Body of pancreas (tissue), 4 donors: ENCODE measurements around the gene CCDC33. TPM values are rescaled to one million over a fixed set of nuclear protein-coding genes. Genes with fewer than 3 reads are reported as not detected.

ENCODE experiments used
- ATAC-seq: fragments of 150-250 bp; one replicate; pipeline ENCODE4 v1.9.1; 2016
- DNase-seq, 4 donors: peaks; one replicate each; pipeline ENCODE4 v3.0.0-alpha.2; 2019
- H3K27ac ChIP-seq, 4 donors: fragments of 200-600 bp; sonication (generic); 1 replicate in 3 of 4; 2 replicates in 1 of 4; pipeline versions ENCODE4 v1.5.1 to v1.6.1; 2016 to 2019; ENCODE audit warnings: mild to moderate bottlenecking in 1 of 4, mixed read lengths in 1 of 4, moderate library complexity in 1 of 4
- H3K27me3 ChIP-seq, 2 donors: fragments of 200-600 bp; sonication (generic); one replicate each; pipeline ENCODE4 v1.6.0; 2016; ENCODE audit warnings: mild to moderate bottlenecking in 1 of 2
- H3K36me3 ChIP-seq, 2 donors: fragments of 200-600 bp; sonication (generic); replicated peaks in 1 of 2; 2 replicates each; pipeline ENCODE4 v1.5.1; 2016; ENCODE audit warnings: low read depth in 2 of 2; ENCODE audit not compliant: insufficient read depth in 1 of 2
- H3K4me1 ChIP-seq: fragments of 200-600 bp; sonication (generic); one replicate; pipeline ENCODE4 v1.6.0; 2016
- H3K4me3 ChIP-seq, 2 donors: fragments of 200-600 bp; sonication (generic); 1 replicate in 1 of 2; 2 replicates in 1 of 2; pipeline ENCODE4 v1.5.1; 2016 to 2019
- H3K9me3 ChIP-seq, 3 donors: fragments of 200-600 bp; sonication (generic); 1 replicate in 2 of 3; 2 replicates in 1 of 3; pipeline ENCODE4 v1.5.1; 2016
- CTCF ChIP-seq, 7 experiments: fragments of 450-650 bp in 4 of 7; fragments of 200-600 bp in 3 of 7; sonication (generic) in 3 of 7; IDR thresholded peaks; one replicate each; pipeline ENCODE4 v1.5.1; 2016 to 2019; ENCODE audit warnings: antibody characterized with exemption in 7 of 7
- POLR2A ChIP-seq, 3 donors: fragments of 450-650 bp; IDR thresholded peaks; one replicate each; pipeline ENCODE4 v1.6.1; 2016; ENCODE audit warnings: antibody characterized with exemption in 3 of 3, mild to moderate bottlenecking in 2 of 3
- WGBS, 2 donors: methylation state at CpG; one replicate each; pipeline ENCODE4 v1.1.5; 2017; 5-methylcytosine and 5-hydroxymethylcytosine counted together
- intact Hi-C: fragments of 100-400 bp; cut with DNase I; formaldehyde crosslinking; loops from one replicate; pipeline ENCODE4 v1.15.1; 2023
- total RNA-seq, 2 donors: library from RNA; depleted of rRNA; stranded (reverse); fragments of >200 nt; gene quantifications; one replicate each; pipeline ENCODE4 v1.1.0, GENCODE V29; 2016

CCDC33 gene
- total RNA-seq, 2 donors from 2014 or later, result not detected

- no peak for ATAC-seq
- Histone ChIP-seq H3K27ac (no peak overlapping the region), H3K4me3 (no peak overlapping the region), H3K4me1 (peaks cover 7% of the 10 kb centered on the region), H3K9me3 (no peaks in the 10 kb centered on the region), H3K36me3 (no peaks in the 10 kb centered on the region), H3K27me3 (peaks cover 0 to 5% of the 10 kb centered on the region in 2 donors)
- DNase-seq, result no peak
- TF ChIP-seq CTCF (IDR thresholded peaks at IDR 0.05) (no peak), POLR2A (IDR thresholded peaks at IDR 0.05) (no peak)
- intact Hi-C loops, result no loop called here
- 84 to 90% methylated on average over 12 of the region's 12 CpGs for WGBS, 2 donors
Observed at GRCh38 chr15:74364936-74365597, 128.9 kb downstream of the CCDC33 start.

DNA sequence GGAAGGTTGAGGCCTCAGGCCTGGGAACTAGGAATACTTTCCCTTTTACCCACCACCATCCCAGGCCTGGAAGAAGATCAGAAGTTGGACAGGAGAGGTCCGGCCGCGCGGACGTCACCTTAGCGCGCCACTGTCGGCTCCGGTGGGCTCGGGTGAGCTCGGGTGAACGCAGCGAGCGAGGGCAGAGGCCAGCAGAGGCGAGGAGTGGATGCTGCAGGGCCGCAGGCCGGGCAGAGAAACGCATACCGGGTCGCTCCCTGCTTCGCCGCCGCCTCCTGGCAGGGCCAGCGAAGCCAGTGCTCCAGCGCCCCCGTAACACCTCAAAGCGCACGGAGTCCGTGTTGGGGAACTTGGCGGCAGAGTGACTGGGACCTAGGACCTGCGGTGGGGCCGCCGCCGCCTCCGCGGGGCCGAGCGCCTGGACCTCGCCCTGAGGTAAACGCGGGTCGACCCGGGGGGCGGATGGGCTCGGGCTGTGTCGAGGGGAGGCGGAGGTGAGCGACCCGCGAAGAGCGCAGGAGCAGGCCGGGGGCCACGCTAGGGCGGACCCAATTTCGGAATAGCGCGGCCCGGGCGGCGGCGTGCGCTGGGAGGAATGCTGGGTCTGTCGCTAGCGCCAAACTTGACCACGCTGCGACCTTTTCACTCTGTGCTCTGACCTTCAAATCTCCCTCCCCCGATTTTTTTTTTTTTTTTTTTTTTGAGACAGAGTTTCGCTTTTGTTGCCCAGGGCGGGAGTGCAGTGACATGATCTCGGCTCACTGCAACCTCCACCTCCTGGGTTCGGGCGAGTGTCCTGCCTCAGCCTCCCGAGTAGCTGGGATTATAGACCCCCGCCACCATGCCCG lies 129.7 kb downstream of the CCDC33 start:
- peak in 3 of 4 donors; percentile 25 to 40 (median 32) for DNase-seq
- Histone ChIP-seq H3K4me1 (peaks cover 7% of the 10 kb centered on the region), H3K9me3 (no peaks in the 10 kb centered on the region), H3K36me3 (no peaks in the 10 kb centered on the region), H3K4me3 (no peak overlapping the region), H3K27ac (peak overlapping the region in 1 of 4 donors; percentile 39), H3K27me3 (peaks cover 0 to 5% of the 10 kb centered on the region in 2 donors)
- peak; percentile 56 for ATAC-seq
- WGBS, 2 donors, result 17 to 18% methylated on average over 32 to 71 of the region's 75 CpGs
- intact Hi-C loops, result no loop called here
- TF ChIP-seq CTCF (IDR thresholded peaks at IDR 0.05) (no peak), POLR2A (IDR thresholded peaks at IDR 0.05) (no peak)

DNA sequence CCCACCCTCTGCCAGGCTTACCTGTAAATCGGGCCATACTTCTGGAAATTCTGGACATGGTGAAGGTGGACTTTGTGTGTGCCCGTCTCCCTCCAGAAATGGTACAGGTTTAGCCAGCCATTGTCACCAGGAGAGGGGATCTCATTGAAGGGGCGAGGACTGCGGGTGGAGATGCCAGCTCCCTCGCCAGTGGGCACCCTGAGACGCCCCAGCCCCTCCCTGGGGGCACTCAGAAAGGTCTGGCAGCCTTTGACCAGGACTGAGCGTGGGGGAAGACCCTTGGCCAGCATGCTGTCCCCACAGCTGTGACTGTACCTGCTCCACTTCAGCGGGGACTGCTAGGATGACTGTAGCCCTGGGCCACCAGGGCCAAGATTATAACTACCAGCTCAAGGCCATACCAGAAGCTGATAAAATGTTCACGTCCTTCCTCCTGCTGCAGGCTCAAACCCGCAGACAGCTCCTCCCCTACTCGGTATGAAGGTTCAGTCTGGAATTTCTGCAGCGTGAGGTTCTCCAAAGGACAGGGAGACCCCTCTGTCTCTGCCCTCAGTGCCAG lies 131.2 kb downstream of the CCDC33 start, which contains the start of gene CYP11A1:
TSS of gene CYP11A1 (minus strand) at position 351 of the 559 bp plus-strand sequence. CDS start at position 290, 61 bp downstream.
- no peak for ATAC-seq
- no peak within 1 kb of the TSS for H3K27ac ChIP-seq
- H3K36me3 ChIP-seq, result no peaks in the 10 kb centered on the region
- intact Hi-C loops, result no loop called here
- peaks cover 0 to 5% of the 10 kb centered on the region in 2 donors for H3K27me3 ChIP-seq
- DNase-seq, result no peak
- H3K4me3 ChIP-seq, result no peak within 1 kb of the TSS
- peaks cover 7% of the 10 kb centered on the region for H3K4me1 ChIP-seq
- no peaks in the 10 kb centered on the region for H3K9me3 ChIP-seq
- 59 to 64% methylated on average over 6 to 12 of the region's 12 CpGs for WGBS, 2 donors
- TF ChIP-seq CTCF (IDR thresholded peaks at IDR 0.05) (no peak), POLR2A (IDR thresholded peaks at IDR 0.05) (no peak)

DNA sequence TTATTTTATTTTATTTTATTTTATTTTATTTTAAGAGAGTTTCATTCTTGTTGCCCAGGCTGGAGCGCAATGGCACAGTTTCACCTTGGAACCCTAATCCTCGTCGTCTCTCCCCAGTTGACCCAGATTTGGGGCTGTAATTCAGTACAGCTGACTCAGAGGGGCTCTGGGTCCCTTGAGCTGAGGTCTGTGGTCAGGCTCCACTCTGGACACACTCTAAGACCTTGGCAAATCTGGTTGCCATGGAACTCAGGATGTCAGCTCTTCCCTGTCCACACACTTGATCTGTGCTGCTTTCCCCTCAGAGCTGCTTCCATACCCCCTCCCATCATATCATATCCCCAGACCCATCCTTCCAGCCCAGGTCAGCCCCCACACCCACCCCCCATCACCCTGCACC lies 132.0 kb downstream of the CCDC33 start:
- WGBS, 2 donors, result 89 to 94% methylated on average over 3 of the region's 3 CpGs
- H3K4me1 ChIP-seq, result peaks cover 7% of the 10 kb centered on the region
- peaks cover 0 to 5% of the 10 kb centered on the region in 2 donors for H3K27me3 ChIP-seq

More for the DNA sequence above, 132.0 kb downstream of the CCDC33 start:
- no peaks in the 10 kb centered on the region for H3K9me3 ChIP-seq
- intact Hi-C loops, result no loop called here
- no peak overlapping the region for H3K27ac ChIP-seq
- DNase-seq (no peak), ATAC-seq (no peak)
- no peak overlapping the region for H3K4me3 ChIP-seq
- no peaks in the 10 kb centered on the region for H3K36me3 ChIP-seq
- no peak for TF ChIP-seq POLR2A (IDR thresholded peaks at IDR 0.05)
- TF ChIP-seq CTCF (IDR thresholded peaks at IDR 0.05), result no peak
